HepG2 (cell line): ENCODE results near the gene PREX1. TPM values are rescaled to one million over a fixed set of nuclear protein-coding genes. Genes with fewer than 3 reads are reported as not detected.

Experiments
- ATAC-seq: fragments of 200-7000 bp; cut with Tn5 transposase; 3 replicates; pipeline ENCODE4 v1.9.1; 2020; ENCODE audit warnings: mild to moderate bottlenecking, moderate library complexity
- BruUV-seq: library from RNA; stranded (reverse); fragments of 400-500 nt; replicated peaks from 2 replicates; lab custom pipeline; 2021; lab: Mats Ljungman, UMichigan
- CTCF ChIA-PET: fragments of 300-600 bp; formaldehyde crosslinking; extraction: SDS; loops from one replicate; lab custom pipeline; 2021; ENCODE audit warnings: low total read pairs, inconsistent platforms, low intra/inter-chr PET ratio; lab: Yijun Ruan, JAX
- POLR2A ChIA-PET: fragments of 350-600 bp; sonication (Branson Sonifier 250); formaldehyde crosslinking; loops from one replicate; lab custom pipeline; 2020; ENCODE audit warnings: antibody characterized with exemption, inconsistent platforms; lab: Yijun Ruan, JAX
- DNase-seq: peaks from one replicate; pipeline ENCODE4 v3.0.0-alpha.2; 2015; ENCODE audit warnings: low spot score
- FAIRE-seq: peaks from 3 replicates; lab custom pipeline; 2011; peaks lifted over from hg19 to GRCh38; lab: Jason Lieb, UNC
- H2AFZ ChIP-seq: one replicate; pipeline ENCODE4 v1.6.1; 2011; ENCODE audit warnings: low read length, inconsistent platforms
- H3K27ac ChIP-seq: fragments of 300-600 bp; 3 replicates; pipeline ENCODE4 v1.8.0; 2011; ENCODE audit warnings: mixed run types, mild to moderate bottlenecking, mixed read lengths, low read length, inconsistent platforms; ENCODE audit not compliant: insufficient read depth; ENCODE audit errors: extremely low read length
- H3K27me3 ChIP-seq, 2 experiments: fragments of 200-600 bp in 1 of 2; 2 replicates in 1 of 2; 3 replicates in 1 of 2; pipeline versions ENCODE4 v1.6.0 to v1.8.0; 2011; ENCODE audit warnings: low read length in 2 of 2, mild to moderate bottlenecking in 2 of 2, moderate library complexity in 2 of 2, inconsistent platforms in 1 of 2; ENCODE audit not compliant: insufficient read depth in 2 of 2, control insufficient read depth in 1 of 2
- H3K36me3 ChIP-seq, 2 experiments: fragments of 200-600 bp in 1 of 2; replicated peaks in 1 of 2; 2 replicates in 1 of 2; 3 replicates in 1 of 2; pipeline versions ENCODE4 v1.5.1 to v1.8.0; 2011; ENCODE audit warnings: low read length in 2 of 2, inconsistent platforms in 1 of 2; ENCODE audit not compliant: insufficient read depth in 2 of 2, control insufficient read depth in 1 of 2
- H3K4me1 ChIP-seq: 2 replicates; pipeline ENCODE4 v1.5.1; 2012; ENCODE audit warnings: low read length, inconsistent platforms; ENCODE audit not compliant: insufficient read depth
- H3K4me2 ChIP-seq: 2 replicates; pipeline ENCODE4 v1.6.0; 2011; ENCODE audit warnings: low read depth, low read length, inconsistent platforms
- H3K4me3 ChIP-seq, 3 experiments: fragments of 200-600 bp in 1 of 3; sonication (generic), shearing (Covaris generic) in 1 of 3; replicated peaks in 1 of 3; 2 replicates each; pipeline ENCODE4 v1.5.1; 2011 to 2016; ENCODE audit warnings: low read length in 3 of 3, inconsistent platforms in 2 of 3, low read depth in 2 of 3, mild to moderate bottlenecking in 2 of 3, control low read depth in 1 of 3, mixed read lengths in 1 of 3; ENCODE audit not compliant: insufficient read depth in 1 of 3
- H3K79me2 ChIP-seq: one replicate; pipeline ENCODE4 v1.6.1; 2011; ENCODE audit warnings: low read length, inconsistent platforms; ENCODE audit not compliant: insufficient read depth
- H3K9ac ChIP-seq: 2 replicates; pipeline ENCODE4 v1.6.0; 2011; ENCODE audit warnings: mild to moderate bottlenecking, low read depth, low read length, inconsistent platforms; ENCODE audit not compliant: insufficient read depth
- H3K9me3 ChIP-seq: 2 replicates; pipeline ENCODE4 v1.5.1; 2012; ENCODE audit warnings: mild to moderate bottlenecking, low read length
- H4K20me1 ChIP-seq: 2 replicates; pipeline ENCODE4 v1.6.0; 2011; ENCODE audit warnings: inconsistent platforms, mild to moderate bottlenecking, low read length, moderate library complexity; ENCODE audit not compliant: insufficient read depth
- ZBTB40 ChIP-seq, 2 experiments: fragments of 450-650 bp in 1 of 2; sonication (generic) in 1 of 2; formaldehyde crosslinking in 1 of 2; IDR thresholded peaks; 2 replicates each; pipeline versions ENCODE4 v1.6.1 to v1.8.0; 2016 to 2022; ENCODE audit warnings: antibody characterized with exemption in 1 of 2, mild to moderate bottlenecking in 1 of 2, missing genetic modification reagents in 1 of 2
- WGBS: methylation state at CpG from one replicate; pipeline ENCODE4 v1.1.6; 2017; ENCODE audit warnings: low lambda C conversion rate; 5-methylcytosine and 5-hydroxymethylcytosine counted together
- in situ Hi-C: cut with HindIII; loops from 2 replicates; pipeline ENCODE4 v1.10.0; 2017; ENCODE audit warnings: low pct_unique_long_range_greater_than_20kb; ENCODE audit not compliant: extremely low pct_ligation_motif_present
- intact Hi-C: fragments of 100-400 bp; cut with micrococcal nuclease; formaldehyde crosslinking; loops from one replicate; pipeline ENCODE4 v1.10.0; 2022; ENCODE audit not compliant: unreplicated experiment
- polyA plus RNA-seq, 8 experiments: library from polyadenylated mRNA; depleted of rRNA in 3 of 8; stranded (reverse) in 7 of 8; unstranded in 1 of 8; fragments of >200 nt; fragmentation: Illumina TruSeq in 4 of 8; extraction: Trizol in 4 of 8; gene quantifications; 2 replicates each; pipeline versions ENCODE4 v1.2.1 to v1.2.3, GENCODE V29; 2011 to 2016; ENCODE audit warnings: low read depth in 4 of 8, missing spikeins in 1 of 8, mixed read lengths in 1 of 8; ENCODE audit not compliant: insufficient read depth in 1 of 8
- total RNA-seq, 5 experiments: library from RNA; depleted of rRNA; stranded (reverse); fragments of >200 nt; fragmentation: Illumina TruSeq; extraction: Trizol; gene quantifications; 2 replicates each; pipeline ENCODE4 v1.2.3, GENCODE V29; 2016; ENCODE audit warnings: low read depth in 1 of 5

Gene PREX1
- total and polyA plus RNA-seq, 2 of the 13 experiments (the other 11 are each of a cell fraction or from before 2014, with no cell fraction given): 0.02 to 0.04 TPM

- Histone ChIP-seq H3K27me3 (peaks cover 7 to 47% of the 10 kb centered on the region in 2 experiments), H3K36me3 (no peaks in the 10 kb centered on the region), H3K9me3 (no peaks in the 10 kb centered on the region), H3K27ac (no peak overlapping the region), H4K20me1 (no peaks in the 10 kb centered on the region; the same call in 1 of the 2 replicates), H3K9ac (no peak overlapping the region), H2AFZ (no peak overlapping the region), H3K4me3 (no peak overlapping the region), H3K4me1 (no peaks in the 10 kb centered on the region), H3K79me2 (no peaks in the 10 kb centered on the region), H3K4me2 (no peak overlapping the region)
- ATAC-seq: no peak
- in situ Hi-C loops (no loop called here), intact Hi-C loops (no loop called here)
- CTCF ChIA-PET: no interaction called here
- BruUV-seq: no TSS peak
- no peak for TF ChIP-seq ZBTB40 (IDR thresholded peaks at IDR 0.05)
- no peak for TF ChIP-seq ZBTB40 (CRISPR knock-in tag; IDR thresholded peaks at IDR 0.05)
- no peak for DNase-seq
- no peak for FAIRE-seq
- 27% methylated on average over 5 of the region's 5 CpGs for WGBS
- POLR2A ChIA-PET: no interaction called here
Observed at GRCh38 chr20:48639899-48640298, 187.9 kb downstream of the PREX1 start.
